Colon (tissue), 2 donors: Measurements from ENCODE around the gene EPHB1.

Experiments used
- FAIRE-seq: peaks from 2 replicates; lab custom pipeline; 2012; peaks lifted over from hg19 to GRCh38; lab: Jason Lieb, UNC
- donor health status: control.
- donor health status: control.

Gene EPHB1

GRCh38 chr3:134911586-134912548, 116.8 kb downstream of the EPHB1 start:
- FAIRE-seq: no peak

DNA sequence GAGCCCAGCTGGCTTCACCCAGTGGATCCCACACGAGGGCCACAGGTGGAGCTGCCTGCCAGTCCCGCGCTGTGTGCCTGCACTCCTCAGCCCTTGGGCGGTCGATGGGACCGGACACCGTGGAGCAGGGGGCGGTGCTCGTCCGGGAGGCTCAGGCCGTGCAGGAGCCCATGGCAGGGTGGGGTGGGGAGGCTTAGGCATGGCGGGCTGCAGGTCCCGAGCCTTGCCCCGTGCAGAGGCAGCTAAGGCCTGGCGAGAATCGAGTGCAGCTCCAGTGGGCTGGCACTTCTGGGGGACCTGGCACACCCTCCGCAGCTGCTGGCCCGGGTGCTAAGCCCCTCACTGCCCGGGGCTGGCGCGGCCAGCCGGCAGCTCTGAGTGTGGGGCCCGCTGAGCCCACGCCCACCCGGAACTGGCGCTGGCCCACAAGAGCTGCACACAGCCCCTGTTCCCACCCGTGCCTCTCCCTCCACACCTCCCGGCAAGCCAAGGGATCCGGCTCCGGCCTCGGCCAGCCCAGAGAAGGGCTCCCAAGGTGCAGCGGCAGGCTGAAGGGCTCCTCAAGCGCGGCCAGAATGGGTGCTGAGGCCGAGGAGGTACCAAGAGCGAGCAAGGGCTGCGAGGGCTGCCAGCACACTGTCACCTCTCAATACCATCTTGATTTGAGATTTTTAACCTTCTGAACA, 121.4 kb downstream of the EPHB1 start:
- no peak for FAIRE-seq

DNA sequence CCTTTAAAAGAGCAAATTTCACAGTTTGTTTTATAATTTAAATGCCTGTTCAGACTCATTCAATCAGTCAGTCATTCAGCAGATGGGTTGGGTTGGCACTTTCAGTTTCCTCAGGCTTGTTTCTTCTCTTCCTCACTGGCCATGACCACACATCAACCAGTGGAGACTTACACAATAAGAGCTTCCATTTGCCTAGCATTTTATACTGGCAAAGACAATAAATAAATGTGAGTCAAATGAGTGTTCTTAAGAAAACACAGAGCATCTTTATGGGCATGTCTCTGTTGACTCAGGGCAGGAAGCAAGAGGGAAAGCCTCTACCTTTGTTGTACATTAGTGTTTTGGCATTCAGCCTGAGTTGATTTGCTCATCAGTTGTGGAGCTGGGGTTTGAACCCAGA, 122.6 kb downstream of the EPHB1 start:
- FAIRE-seq: no peak

DNA sequence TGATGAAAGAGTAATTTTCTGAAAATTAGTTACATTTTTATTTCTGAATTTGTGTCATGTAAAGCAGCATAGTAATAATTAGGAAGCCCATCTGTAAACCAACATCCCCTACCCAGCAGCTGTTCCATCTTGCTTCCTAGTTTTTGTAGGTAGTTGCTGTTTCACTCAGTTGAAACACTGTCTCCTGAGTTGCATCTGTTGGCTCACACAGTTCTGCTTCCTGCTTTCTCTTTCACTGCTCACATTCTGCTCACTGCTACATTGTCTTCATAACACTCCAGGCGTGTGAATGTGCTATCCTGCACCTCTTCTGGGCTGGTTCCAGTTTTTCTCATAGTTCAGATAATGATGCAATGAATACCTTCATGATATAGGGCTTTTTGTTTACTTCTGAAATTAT, 123.4 kb downstream of the EPHB1 start:
- no peak for FAIRE-seq

- FAIRE-seq: no peak
Observed at GRCh38 chr3:134922101-134922500, 127.0 kb downstream of the EPHB1 start.

DNA sequence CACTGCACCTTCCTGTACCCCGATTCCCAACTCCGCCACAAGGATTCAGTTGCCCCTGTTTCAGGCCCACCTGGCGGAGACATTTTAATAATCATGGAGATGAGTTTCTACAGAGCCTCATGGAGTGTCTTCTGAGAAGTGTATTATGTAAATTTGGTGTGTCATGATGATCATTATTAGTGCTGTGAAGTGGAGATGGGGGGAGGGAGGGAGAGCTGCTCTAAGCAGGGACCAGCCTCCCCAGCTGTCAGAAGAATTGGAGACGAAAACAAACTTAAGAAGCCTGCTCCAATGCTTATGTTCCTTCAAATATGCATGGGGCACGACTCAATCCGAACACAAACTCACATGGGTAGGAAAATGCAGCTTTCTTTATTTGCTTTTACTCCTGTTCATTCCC, 127.8 kb downstream of the EPHB1 start:
- no peak for FAIRE-seq

GRCh38 chr3:134923286-134923685, 128.2 kb downstream of the EPHB1 start:
- FAIRE-seq: no peak

DNA sequence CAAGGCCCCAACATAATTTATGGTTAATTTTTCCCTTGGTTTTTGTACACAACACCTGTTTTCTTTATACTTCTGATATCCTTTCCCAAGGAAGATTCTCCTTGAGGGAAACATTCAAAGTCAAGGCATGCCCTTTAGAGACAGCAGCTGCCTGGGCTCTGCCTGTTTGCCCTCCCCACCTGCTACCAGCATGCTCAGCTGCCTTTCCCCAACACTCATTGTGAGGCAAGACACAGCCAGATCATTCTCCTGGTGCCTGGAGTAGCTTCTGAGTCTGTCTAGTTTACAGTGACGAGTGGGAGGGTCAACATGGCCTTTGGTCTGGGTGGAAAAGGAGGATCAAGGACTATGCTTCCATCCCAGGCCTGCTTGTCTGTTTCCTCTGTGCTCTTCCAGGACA, 132.5 kb downstream of the EPHB1 start:
- no peak for FAIRE-seq

- no peak for FAIRE-seq
Observed at GRCh38 chr3:134928392-134928791, 133.3 kb downstream of the EPHB1 start.

GRCh38 chr3:134928819-134929218, 133.8 kb downstream of the EPHB1 start:
- no peak for FAIRE-seq

DNA sequence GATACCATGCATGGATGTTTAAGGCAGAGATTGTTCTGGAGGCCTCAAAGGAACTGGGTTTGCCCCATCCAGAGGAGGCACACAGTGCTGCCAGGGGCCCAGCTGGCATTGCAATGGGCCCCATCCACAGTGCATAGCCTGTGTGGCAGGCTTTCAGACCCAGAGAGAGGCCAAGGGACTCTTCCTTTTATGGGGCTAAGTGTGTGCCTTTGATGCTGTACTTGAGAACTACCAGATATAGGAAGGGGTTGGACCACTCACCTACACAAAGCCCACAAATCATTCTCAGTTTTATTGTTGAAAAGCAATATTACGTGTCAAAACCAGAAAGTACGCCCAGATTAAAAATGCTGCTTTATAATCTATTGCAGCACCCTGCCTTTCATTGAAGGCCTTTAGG, 134.9 kb downstream of the EPHB1 start:
- FAIRE-seq: no peak

DNA sequence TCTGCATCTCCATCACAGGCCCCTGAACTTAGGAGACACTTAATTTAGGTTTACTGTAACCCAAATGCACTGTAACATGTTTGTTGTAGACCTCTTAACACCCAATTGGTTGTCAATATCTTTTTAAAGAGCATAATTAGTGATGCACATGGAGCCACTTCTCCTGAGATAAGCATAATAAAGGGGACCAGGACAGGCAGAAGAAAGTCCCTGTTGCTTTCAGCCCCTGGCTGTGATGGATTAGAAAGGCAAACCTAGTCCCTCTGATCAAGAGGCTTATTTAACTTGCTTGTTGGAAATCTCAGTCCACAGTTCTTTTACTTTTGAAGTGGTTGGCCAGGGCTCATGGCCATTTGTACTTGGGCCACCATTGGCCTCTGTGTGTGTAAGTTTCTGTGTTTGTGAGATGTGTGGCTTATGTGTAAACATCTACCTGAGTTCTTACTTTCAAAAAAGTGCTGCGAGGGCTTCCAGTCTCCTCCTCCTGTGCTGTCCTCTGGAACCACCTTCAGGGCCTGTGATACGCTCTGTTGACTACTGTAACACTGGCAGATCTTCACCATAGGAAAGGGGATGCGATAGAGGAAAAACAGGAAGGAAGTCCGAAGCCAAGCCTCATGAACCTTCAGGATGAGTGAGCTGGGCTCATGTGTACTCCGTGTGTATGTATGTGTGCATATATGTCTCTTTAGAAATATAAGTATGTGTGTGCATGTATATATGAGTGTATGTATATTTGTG, 136.2 kb downstream of the EPHB1 start:
- FAIRE-seq: no peak

- no peak for FAIRE-seq
Observed at GRCh38 chr3:134932035-134932434, 137.0 kb downstream of the EPHB1 start.

GRCh38 chr3:134933997-134934396, 138.9 kb downstream of the EPHB1 start:
- FAIRE-seq: no peak

GRCh38 chr3:134934933-134935332, 139.9 kb downstream of the EPHB1 start:
- no peak for FAIRE-seq

GRCh38 chr3:134937256-134938028, 142.4 kb downstream of the EPHB1 start:
- no peak for FAIRE-seq

GRCh38 chr3:134938029-134938525, 143.0 kb downstream of the EPHB1 start:
- FAIRE-seq: no peak

DNA sequence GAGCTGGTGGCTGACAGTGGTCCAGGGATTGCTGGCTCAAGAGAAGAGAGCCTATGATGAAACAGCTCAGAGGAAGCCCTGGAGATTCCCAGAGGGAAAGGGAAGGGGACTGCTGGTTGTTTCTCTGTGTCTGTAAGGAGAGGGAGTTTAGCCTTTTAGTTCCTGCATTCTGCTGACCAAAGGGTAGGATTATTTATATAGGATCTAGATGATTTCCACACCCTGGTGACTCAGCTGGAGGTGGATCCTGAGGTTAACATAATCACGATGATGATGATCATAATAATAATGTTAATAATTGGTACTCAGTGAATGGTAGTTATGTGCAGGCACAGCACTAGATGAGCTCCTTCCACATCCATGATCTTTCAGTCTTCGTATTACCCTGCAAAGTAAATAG, 144.9 kb downstream of the EPHB1 start:
- FAIRE-seq: no peak

GRCh38 chr3:134941820-134942219, 146.8 kb downstream of the EPHB1 start:
- FAIRE-seq: no peak

DNA sequence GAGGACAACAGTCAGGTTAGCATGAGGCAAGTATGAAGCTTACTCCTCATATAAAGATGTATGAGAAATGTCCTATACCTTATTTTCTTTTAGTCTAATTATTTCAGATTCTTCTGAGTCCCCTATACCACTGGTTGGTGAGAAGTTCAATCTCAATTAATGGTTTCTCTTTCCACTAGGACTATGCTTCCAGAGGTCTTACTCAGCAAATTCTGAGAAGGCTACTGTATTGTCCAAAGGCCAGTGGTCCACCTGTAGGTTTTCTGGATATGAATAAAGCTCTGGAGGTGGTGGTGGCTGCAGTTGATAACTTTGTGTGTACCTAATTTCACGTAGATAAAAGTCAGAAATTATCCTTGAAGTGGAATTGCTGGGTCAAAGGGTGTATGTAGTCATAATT, 149.4 kb downstream of the EPHB1 start:
- no peak for FAIRE-seq

DNA sequence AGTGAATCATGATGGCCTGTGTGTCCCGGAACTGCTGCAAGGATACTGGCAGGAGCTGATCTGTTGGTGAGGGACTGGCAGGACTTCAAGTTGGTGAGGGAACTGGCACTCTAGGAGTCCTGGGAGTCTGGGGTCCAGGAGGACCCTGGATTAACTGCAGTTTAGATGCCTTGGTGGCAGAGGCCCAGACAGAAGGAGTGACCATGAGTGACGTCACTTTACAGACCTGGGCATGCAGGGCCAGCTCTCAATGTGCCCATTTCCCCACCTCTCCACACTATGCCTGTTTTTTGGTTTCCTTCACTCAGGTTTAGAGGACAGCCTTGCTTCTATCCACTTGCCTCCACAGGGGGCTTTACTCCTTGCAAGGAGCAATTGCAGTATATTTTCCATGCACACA, 154.1 kb downstream of the EPHB1 start:
- no peak for FAIRE-seq

DNA sequence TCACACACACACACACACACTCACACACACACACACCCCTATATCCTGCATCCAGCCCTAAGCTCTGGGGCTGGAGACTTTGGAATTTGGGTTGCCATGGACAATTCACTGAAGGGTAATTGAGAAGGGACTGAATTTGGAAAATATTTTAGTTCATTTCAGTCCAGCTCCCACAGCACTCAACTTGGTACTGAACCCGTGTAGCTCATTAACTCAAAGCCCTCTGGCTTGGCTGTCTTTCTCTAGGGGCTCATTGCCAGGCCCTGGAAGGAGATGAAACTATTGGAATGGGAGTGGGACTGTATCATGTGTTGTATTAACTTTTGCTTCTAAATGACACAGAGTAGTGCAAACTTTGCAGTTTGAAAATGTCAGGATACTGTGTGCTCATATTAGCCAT, 157.3 kb downstream of the EPHB1 start:
- no peak for FAIRE-seq
